Measurements from ENCODE around the gene HMGCLL1. TPM values are rescaled to one million over a fixed set of nuclear protein-coding genes. Genes with fewer than 3 reads are reported as not detected.

HMGCLL1 gene
- polyA plus RNA-seq, 1 of the 3 experiments (the other 2 are of a cell fraction) = not detected

DNA sequence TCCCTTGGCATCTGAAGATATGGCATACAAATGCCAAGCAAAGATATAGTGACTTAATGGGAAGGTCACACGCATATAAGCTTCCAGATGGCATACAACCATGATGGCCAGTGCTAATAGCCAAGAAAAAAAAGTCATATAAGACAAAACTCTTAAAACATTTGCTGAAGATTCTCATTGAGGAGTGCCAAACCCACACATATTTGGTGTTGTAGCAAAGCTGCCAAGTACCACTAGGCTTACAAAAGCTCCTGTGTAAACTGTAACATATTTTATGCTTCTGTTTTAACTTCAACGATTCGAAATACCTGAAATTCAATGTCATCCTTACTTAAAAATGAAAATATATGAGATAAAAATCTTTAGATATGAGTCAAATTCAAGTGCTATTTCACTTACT, 123.0 kb downstream of the HMGCLL1 start:
- H3K27ac ChIP-seq (ENCODE audit: low read depth in 2 of 2, low read length in 1 of 2) = no peak overlapping the region
- H3K9me3 ChIP-seq = no peaks in the 10 kb centered on the region
- ChIA-PET POLR2A (no interaction called here), CTCF (interaction anchor here (1.0 kb wide), 1 partner anchor 11 kb away, joined by 4 read pairs; no protein-coding TSS in a partner anchor)
- no peaks in the 10 kb centered on the region for H3K36me3 ChIP-seq (replicated peaks in 1 of 2; ENCODE audit: control insufficient read depth in 1 of 2, insufficient read depth in 2 of 2, low read length in 1 of 2)
- WGBS (ENCODE audit: low lambda C conversion rate) = 37% methylated on average over 3 of the region's 3 CpGs
- DNase-seq = no peak
- H3K4me2 ChIP-seq = no peak overlapping the region
- H3K4me1 ChIP-seq (ENCODE audit: control insufficient read depth in 1 of 2, insufficient read depth in 2 of 2, low read depth in 1 of 2, low read length in 1 of 2) = no peaks in the 10 kb centered on the region
- H3F3A ChIP-seq (replicated peaks; ENCODE audit: insufficient read depth) = no peaks in the 10 kb centered on the region
- H4K20me1 ChIP-seq (ENCODE audit: insufficient read depth) = no peaks in the 10 kb centered on the region
- no peaks in the 10 kb centered on the region for H3K79me2 ChIP-seq (ENCODE audit: insufficient read depth)
- H3K27me3 ChIP-seq (ENCODE audit: insufficient read depth) = no peaks in the 10 kb centered on the region
- H3K9me2 ChIP-seq = no peaks in the 10 kb centered on the region
- TF ChIP-seq, protein P1, sequence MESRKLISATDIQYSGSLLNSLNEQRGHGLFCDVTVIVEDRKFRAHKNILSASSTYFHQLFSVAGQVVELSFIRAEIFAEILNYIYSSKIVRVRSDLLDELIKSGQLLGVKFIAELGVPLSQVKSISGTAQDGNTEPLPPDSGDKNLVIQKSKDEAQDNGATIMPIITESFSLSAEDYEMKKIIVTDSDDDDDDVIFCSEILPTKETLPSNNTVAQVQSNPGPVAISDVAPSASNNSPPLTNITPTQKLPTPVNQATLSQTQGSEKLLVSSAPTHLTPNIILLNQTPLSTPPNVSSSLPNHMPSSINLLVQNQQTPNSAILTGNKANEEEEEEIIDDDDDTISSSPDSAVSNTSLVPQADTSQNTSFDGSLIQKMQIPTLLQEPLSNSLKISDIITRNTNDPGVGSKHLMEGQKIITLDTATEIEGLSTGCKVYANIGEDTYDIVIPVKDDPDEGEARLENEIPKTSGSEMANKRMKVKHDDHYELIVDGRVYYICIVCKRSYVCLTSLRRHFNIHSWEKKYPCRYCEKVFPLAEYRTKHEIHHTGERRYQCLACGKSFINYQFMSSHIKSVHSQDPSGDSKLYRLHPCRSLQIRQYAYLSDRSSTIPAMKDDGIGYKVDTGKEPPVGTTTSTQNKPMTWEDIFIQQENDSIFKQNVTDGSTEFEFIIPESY (IDR thresholded peaks at IDR 0.05; ENCODE audit: borderline replicate concordance, low read depth) = no peak
- TF ChIP-seq NFIC (IDR thresholded peaks at IDR 0.05; ENCODE audit: borderline replicate concordance) = no peak
- TF ChIP-seq TEAD4 (IDR thresholded peaks at IDR 0.05; ENCODE audit: borderline replicate concordance, insufficient read depth) = no peak
- TF ChIP-seq ELF1 (IDR thresholded peaks at IDR 0.05) = no peak
- no peak for TF ChIP-seq YY1 (IDR thresholded peaks at IDR 0.05; ENCODE audit: low read depth)
- no peak for TF ChIP-seq FOXJ3 (CRISPR knock-in tag; IDR thresholded peaks at IDR 0.05)
- TF ChIP-seq, protein P2, sequence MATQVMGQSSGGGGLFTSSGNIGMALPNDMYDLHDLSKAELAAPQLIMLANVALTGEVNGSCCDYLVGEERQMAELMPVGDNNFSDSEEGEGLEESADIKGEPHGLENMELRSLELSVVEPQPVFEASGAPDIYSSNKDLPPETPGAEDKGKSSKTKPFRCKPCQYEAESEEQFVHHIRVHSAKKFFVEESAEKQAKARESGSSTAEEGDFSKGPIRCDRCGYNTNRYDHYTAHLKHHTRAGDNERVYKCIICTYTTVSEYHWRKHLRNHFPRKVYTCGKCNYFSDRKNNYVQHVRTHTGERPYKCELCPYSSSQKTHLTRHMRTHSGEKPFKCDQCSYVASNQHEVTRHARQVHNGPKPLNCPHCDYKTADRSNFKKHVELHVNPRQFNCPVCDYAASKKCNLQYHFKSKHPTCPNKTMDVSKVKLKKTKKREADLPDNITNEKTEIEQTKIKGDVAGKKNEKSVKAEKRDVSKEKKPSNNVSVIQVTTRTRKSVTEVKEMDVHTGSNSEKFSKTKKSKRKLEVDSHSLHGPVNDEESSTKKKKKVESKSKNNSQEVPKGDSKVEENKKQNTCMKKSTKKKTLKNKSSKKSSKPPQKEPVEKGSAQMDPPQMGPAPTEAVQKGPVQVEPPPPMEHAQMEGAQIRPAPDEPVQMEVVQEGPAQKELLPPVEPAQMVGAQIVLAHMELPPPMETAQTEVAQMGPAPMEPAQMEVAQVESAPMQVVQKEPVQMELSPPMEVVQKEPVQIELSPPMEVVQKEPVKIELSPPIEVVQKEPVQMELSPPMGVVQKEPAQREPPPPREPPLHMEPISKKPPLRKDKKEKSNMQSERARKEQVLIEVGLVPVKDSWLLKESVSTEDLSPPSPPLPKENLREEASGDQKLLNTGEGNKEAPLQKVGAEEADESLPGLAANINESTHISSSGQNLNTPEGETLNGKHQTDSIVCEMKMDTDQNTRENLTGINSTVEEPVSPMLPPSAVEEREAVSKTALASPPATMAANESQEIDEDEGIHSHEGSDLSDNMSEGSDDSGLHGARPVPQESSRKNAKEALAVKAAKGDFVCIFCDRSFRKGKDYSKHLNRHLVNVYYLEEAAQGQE (IDR thresholded peaks at IDR 0.05; ENCODE audit: low read depth, low read length) = no peak
- TF ChIP-seq GABPA (IDR thresholded peaks at IDR 0.05; ENCODE audit: low read depth) = no peak
- TF ChIP-seq, protein P3, sequence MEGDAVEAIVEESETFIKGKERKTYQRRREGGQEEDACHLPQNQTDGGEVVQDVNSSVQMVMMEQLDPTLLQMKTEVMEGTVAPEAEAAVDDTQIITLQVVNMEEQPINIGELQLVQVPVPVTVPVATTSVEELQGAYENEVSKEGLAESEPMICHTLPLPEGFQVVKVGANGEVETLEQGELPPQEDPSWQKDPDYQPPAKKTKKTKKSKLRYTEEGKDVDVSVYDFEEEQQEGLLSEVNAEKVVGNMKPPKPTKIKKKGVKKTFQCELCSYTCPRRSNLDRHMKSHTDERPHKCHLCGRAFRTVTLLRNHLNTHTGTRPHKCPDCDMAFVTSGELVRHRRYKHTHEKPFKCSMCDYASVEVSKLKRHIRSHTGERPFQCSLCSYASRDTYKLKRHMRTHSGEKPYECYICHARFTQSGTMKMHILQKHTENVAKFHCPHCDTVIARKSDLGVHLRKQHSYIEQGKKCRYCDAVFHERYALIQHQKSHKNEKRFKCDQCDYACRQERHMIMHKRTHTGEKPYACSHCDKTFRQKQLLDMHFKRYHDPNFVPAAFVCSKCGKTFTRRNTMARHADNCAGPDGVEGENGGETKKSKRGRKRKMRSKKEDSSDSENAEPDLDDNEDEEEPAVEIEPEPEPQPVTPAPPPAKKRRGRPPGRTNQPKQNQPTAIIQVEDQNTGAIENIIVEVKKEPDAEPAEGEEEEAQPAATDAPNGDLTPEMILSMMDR (IDR thresholded peaks at IDR 0.05) = no peak
- TF ChIP-seq, protein P4, sequence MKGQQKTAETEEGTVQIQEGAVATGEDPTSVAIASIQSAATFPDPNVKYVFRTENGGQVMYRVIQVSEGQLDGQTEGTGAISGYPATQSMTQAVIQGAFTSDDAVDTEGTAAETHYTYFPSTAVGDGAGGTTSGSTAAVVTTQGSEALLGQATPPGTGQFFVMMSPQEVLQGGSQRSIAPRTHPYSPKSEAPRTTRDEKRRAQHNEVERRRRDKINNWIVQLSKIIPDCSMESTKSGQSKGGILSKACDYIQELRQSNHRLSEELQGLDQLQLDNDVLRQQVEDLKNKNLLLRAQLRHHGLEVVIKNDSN (IDR thresholded peaks at IDR 0.05; ENCODE audit: borderline replicate concordance, low read depth) = no peak
- no peak for TF ChIP-seq MXI1 (IDR thresholded peaks at IDR 0.05; ENCODE audit: low read depth, low read length)
- no peak for TF ChIP-seq CHD2 (IDR thresholded peaks at IDR 0.05; ENCODE audit: low read length, partially characterized antibody)
- TF ChIP-seq RXRA (IDR thresholded peaks at IDR 0.05; ENCODE audit: borderline replicate concordance, low read depth) = no peak
- no peak overlapping the region for H2AFZ ChIP-seq (ENCODE audit: low read depth)
- H3K4me3 ChIP-seq (ENCODE audit: low read depth in 2 of 2, low read length in 1 of 2) = no peak overlapping the region
- H3K9ac ChIP-seq = no peak overlapping the region

Data from SK-N-SH (cell line).